CD4-positive, alpha-beta T cell treated with Interleukin-10 for 1 hour (primary cell): ENCODE data around the gene PPRC1.

Experiments
- DNase-seq: peaks from one replicate; pipeline ENCODE4 v3.0.0-alpha.2; 2020

The PPRC1 gene

GRCh38 chr10:102147561-102147960, 14.7 kb downstream of the PPRC1 start:
- no peak for DNase-seq

GRCh38 chr10:102148275-102148674, 15.4 kb downstream of the PPRC1 start:
- no peak for DNase-seq

- DNase-seq: no peak
Measured at GRCh38 chr10:102150970-102151773, 18.3 kb downstream of the PPRC1 start.

- peak; percentile 100 for DNase-seq
Measured at GRCh38 chr10:102151774-102152544, 19.1 kb downstream of the PPRC1 start, which contains the start of gene NOLC1. Gene NOLC1 (plus strand): TSS chr10:102152389. CDS start chr10:102152411, 22 bp downstream.

- DNase-seq: no peak
Measured at GRCh38 chr10:102152545-102152890, 19.7 kb downstream of the PPRC1 start.

GRCh38 chr10:102153093-102153620, 20.3 kb downstream of the PPRC1 start:
- no peak for DNase-seq

- DNase-seq: no peak
Measured at GRCh38 chr10:102154466-102155116, 21.8 kb downstream of the PPRC1 start.

- no peak for DNase-seq
Measured at GRCh38 chr10:102157224-102157623, 24.4 kb downstream of the PPRC1 start.

- no peak for DNase-seq
Measured at GRCh38 chr10:102159051-102159597, 26.3 kb downstream of the PPRC1 start.

GRCh38 chr10:102159831-102160230, 27.0 kb downstream of the PPRC1 start:
- no peak for DNase-seq

- DNase-seq: no peak
Measured at GRCh38 chr10:102163342-102163989, 30.6 kb downstream of the PPRC1 start.

- DNase-seq: no peak
Measured at GRCh38 chr10:102167861-102168260, 35.0 kb downstream of the PPRC1 start.

- DNase-seq: no peak
Measured at GRCh38 chr10:102170602-102171001, 37.8 kb downstream of the PPRC1 start.

- DNase-seq: no peak
Measured at GRCh38 chr10:102172288-102172687, 39.4 kb downstream of the PPRC1 start.

- DNase-seq: no peak
Measured at GRCh38 chr10:102175415-102175814, 42.6 kb downstream of the PPRC1 start.

- DNase-seq: no peak
Measured at GRCh38 chr10:102184606-102185005, 51.8 kb downstream of the PPRC1 start.

- no peak for DNase-seq
Measured at GRCh38 chr10:102185272-102185671, 52.4 kb downstream of the PPRC1 start.

- DNase-seq: no peak
Measured at GRCh38 chr10:102185811-102186527, 53.1 kb downstream of the PPRC1 start.

- DNase-seq: no peak
Measured at GRCh38 chr10:102188298-102188940, 55.6 kb downstream of the PPRC1 start.

- DNase-seq: peak; percentile 24
Measured at GRCh38 chr10:102188941-102189898, 56.4 kb downstream of the PPRC1 start.
